NCI-H2227 (cell line): ENCODE results near the gene PCDH11Y.
"Not testable (repeated sequence)": the region's sequence is repeated elsewhere in the genome, so short reads cannot be mapped to it uniquely, and the experiment has no call there.

Experiments used
- DNase-seq: peaks from one replicate; lab custom pipeline; 2025; ENCODE audit not compliant: unreplicated experiment; lab: John Stamatoyannopoulos, UW

PCDH11Y gene

GRCh38 chrY:5000057-5000456, at the start of gene PCDH11Y:
PCDH11Y (plus strand) TSS chrY:5000296; CDS start chrY:5057100, 56,804 bp downstream.
- DNase-seq: peak; percentile 29

- not testable (repeated sequence) for DNase-seq
Measured at GRCh38 chrY:4967894-4968293, 32.2 kb upstream of the PCDH11Y start.

GRCh38 chrY:4991743-4992400, 8.2 kb upstream of the PCDH11Y start:
- DNase-seq: not testable (repeated sequence)

GRCh38 chrY:4994892-4995291, 5.2 kb upstream of the PCDH11Y start:
- DNase-seq: not testable (repeated sequence)

- DNase-seq: not testable (repeated sequence)
Measured at GRCh38 chrY:5002476-5003184, 2.5 kb downstream of the PCDH11Y start.

GRCh38 chrY:5038972-5039523, 39.0 kb downstream of the PCDH11Y start:
- DNase-seq: not testable (repeated sequence)

GRCh38 chrY:5083017-5083416, 82.9 kb downstream of the PCDH11Y start:
- DNase-seq: not testable (repeated sequence)

GRCh38 chrY:5182998-5183397, 182.9 kb downstream of the PCDH11Y start:
- DNase-seq: not testable (repeated sequence)

GRCh38 chrY:5215116-5215515, 215.0 kb downstream of the PCDH11Y start:
- not testable (repeated sequence) for DNase-seq

GRCh38 chrY:5324931-5325330, 324.8 kb downstream of the PCDH11Y start:
- DNase-seq: not testable (repeated sequence)

GRCh38 chrY:5342220-5342619, 342.1 kb downstream of the PCDH11Y start:
- not testable (repeated sequence) for DNase-seq

- DNase-seq: not testable (repeated sequence)
Measured at GRCh38 chrY:5543705-5544104, 543.6 kb downstream of the PCDH11Y start.

- DNase-seq: not testable (repeated sequence)
Measured at GRCh38 chrY:5638589-5638988, 638.5 kb downstream of the PCDH11Y start.

GRCh38 chrY:5679265-5679664, 679.2 kb downstream of the PCDH11Y start:
- not testable (repeated sequence) for DNase-seq

GRCh38 chrY:5708727-5709126, 708.6 kb downstream of the PCDH11Y start:
- DNase-seq: not testable (repeated sequence)

- DNase-seq: not testable (repeated sequence)
Measured at GRCh38 chrY:5709788-5710381, 709.8 kb downstream of the PCDH11Y start.

GRCh38 chrY:5761403-5761802, 761.3 kb downstream of the PCDH11Y start:
- DNase-seq: not testable (repeated sequence)

GRCh38 chrY:5776485-5776884, 776.4 kb downstream of the PCDH11Y start:
- DNase-seq: not testable (repeated sequence)
